ENCODE data around the gene PEDS1.
"Not testable (repeated sequence)": the region's sequence is repeated elsewhere in the genome, so short reads cannot be mapped to it uniquely, and the experiment has no call there.

PEDS1 gene

DNA sequence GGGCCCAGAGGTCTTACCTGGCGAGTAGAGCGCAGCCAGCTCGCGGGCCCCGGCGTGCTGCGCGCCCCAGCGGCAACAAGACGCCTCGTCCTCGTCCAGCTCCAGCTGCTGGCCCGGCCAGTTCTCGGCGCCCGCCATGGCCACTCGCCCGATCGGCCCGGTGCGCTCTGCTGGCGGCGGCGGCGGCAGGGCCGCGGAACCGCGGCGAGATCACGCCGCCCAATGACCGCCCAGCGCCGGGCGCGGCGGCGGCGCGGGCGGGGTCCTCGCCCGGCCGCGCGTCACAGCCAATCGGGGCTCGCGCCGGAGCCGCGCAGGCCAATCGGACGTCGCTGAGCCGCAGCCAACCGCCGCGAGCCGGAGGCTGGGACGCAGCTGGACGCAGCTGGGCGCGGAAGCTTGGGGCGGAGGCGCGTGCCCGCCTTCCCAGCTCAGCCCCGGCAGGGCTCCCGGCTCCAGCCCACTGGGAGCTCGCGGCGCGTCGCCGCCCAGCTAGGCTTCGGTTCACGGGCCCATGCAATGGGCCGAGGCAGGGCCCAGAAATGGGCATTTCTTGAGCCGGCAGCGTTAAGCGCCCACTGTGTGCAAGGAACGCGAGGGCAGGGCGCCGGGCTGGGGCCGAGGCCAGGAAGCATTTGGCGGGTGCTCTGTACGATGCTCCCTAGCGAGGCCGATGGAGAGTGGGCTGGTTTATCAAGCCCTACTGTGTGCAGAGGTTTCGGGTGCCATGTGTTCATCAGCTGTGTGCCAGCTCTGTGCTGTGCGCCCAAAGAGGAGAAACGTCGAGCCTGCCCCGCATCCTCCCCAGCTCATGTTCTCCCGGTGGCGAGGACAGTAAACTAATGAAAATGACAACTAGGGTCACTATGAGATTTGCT lies at the start of gene PEDS1:
PEDS1 (minus strand) TSS at position 224 of the 878 bp plus-strand sequence; CDS start at position 138, 86 bp downstream.
- DNase-seq = peak; percentile 60

DNA sequence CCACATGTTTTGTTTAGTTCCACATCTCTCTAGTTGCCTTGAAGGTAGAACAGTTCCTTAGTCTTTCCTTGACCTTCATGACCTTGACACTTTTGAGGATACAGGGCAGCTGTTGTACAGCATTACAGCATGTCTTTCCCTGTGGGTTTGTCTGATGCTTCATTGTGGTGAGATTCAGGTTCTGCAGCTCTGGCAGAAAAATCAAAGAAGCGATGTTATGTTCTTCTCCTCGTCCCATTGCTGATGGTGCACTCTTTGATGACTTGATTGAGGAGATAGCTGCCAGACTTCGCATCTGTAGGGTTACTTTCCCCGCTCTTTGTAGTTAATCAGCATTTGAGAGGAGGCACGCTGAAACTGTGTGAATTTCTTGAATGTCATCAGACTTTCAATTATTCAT lies 49.2 kb upstream of the PEDS1 start:
- no peak for DNase-seq

DNA sequence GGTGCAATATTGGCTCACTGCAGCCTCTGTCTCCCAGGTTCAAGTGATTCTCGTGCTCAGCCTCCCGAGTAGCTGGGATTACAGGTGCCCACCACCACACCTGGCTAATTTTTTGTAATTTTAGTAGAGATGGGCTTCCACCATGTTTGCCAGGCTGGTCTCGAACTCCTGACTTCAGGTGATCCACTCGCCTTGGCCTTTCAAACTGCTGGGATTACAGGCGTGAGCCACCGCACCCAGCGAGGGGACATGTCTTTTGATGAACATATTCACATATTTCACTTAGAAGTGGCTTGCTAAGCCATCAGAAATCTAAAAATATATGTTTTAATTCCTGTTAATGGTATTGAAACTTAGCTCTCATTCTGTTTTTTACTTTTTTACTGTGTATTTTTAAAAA lies 48.2 kb upstream of the PEDS1 start:
- not testable (repeated sequence) for DNase-seq

DNA sequence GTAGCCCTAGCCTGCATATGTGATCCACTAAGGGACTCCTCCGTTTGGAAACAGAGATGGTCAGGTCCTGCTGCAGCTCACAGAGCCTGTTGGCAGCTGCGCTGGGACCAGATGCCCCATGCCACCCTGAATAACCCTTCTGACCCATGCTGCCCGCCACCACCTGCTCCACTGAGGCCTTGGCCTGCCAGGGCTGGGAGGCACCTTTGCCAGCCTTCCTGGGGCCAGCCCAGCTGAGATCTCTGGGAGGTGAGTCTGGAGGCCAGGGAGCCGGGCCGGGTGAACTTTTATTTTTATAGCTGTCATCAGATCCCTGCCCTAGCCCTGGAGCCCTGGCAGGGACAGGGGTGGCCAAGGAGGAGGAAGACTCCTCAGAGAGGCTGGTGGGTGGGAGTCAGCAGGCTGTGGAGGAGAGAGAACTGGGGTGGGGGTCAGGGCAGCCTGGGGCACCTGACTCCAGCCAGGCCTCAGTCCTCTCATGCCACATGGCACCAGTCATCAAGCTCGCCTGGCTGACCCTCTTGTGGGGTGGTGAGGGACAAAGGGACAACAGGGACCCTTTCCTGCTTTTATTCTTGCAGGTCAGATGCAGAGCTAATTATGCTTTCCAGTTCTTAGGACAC lies 47.1 kb upstream of the PEDS1 start:
- DNase-seq = no peak

DNA sequence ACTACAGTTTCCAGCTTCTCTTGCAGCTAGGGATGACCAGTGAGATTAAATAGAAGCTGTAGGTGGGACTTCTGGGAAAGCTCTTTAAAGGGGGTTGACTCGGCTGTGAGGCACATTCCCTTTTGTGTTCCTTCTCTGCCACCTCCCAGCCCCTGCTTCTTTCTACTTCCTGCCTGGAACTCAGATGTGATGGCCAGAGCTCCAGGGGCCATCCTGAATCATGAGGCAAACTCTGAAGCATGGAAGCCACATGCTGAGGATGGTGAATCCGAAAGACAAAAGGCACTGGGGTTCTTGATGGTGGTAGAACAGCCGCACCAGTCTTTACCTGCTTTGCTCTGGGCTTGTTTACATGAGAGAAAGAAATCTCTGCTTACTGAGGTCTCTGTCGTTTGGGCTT lies 46.2 kb upstream of the PEDS1 start:
- DNase-seq = no peak

DNA sequence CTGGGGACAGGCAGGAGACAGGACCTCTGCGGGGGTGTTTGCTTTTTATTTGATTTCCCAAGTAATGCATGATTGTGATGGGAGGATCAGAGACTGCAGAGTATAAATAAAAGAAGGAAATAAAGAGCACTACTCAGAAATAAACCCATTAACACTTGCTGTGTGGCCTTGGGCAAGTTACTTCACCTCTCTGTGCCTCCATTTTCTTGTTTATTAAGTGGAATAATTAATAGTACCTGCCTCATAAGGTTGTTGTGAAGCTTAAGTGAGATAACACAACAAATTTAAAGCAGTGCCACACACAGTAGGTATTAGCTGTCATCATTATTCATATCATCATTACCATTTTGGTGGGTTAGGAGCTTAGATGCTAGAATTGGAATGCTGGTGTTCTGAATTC lies 45.2 kb upstream of the PEDS1 start:
- DNase-seq = no peak

DNA sequence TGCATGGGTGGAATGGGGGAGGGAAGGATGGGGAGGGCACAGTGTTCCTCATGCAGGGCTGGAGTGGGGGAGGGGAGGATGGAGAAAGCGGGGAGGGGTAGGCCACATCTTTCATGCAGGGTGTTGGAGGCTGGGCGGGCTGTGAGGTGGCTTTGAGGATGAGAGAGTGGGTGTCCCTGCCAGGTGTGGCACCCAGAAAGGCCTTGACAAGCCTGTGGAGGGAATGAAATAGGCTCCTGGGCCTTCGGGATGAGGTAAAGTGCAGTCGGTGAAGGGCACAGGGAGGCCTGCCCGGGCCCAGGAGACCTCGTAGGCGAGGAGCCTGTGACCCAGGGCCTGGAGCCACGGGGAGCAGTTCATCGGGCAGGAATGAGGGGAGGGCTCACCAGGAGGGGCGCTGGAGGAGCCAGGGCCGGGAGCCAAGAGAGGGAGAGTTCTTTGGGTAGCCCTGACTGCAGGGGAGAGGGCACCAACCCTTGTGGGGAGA lies 44.7 kb upstream of the PEDS1 start:
- DNase-seq = no peak

DNA sequence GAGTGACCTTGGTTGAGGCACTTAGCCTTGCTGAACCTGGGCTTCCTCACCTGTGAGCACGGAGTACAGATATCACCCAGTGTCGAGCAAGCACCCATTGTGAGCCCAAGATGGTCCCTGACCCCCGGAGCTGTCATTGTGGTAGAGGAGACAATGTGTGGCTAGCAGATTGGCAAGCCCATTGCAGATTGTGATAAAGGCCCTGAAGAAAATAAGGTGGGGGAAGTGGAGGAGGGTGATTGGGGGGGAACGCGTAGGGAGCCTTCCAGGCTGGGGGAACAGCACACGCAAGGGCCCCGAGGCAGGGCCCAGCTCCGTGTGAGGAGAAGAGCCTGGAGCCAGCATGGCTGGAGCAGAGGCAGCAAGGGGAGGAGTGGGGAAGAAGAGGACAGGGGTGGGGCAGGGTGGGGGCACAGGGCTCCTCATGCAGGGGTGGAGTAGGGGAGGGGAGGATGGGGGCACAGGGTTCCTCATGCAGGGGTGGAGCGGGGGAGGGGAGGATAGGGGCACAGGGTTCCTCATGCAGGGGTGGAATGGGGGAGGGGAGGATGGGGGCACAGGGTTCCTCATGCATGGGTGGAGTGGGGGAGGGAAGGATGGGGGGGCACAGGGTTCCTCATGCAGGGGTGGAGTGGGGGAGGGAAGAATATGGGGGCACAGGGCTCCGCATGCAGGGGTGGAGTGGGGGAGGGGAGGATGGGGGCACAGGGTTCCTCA lies 44.1 kb upstream of the PEDS1 start:
- DNase-seq = no peak

DNA sequence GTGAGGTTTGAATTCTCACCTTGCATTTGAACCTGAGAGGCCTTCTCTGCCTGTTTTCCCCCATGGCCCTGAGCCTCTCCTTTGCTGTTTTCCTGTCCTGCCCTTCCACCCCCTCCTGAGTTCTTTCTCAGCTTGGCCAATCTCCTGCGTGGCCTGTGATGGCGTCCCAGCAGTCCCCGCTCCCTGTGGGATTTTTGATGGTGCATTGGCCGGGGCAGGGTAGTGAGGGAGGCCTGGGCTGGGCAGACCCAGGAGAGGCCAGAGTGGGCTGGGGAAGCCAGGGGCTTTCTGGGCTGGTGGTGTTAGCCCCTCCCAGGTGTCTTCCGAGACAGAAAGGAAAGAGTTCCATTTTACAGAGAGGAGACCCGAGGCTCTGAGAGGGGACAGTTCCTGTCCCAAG lies 43.4 kb upstream of the PEDS1 start:
- no peak for DNase-seq

DNA sequence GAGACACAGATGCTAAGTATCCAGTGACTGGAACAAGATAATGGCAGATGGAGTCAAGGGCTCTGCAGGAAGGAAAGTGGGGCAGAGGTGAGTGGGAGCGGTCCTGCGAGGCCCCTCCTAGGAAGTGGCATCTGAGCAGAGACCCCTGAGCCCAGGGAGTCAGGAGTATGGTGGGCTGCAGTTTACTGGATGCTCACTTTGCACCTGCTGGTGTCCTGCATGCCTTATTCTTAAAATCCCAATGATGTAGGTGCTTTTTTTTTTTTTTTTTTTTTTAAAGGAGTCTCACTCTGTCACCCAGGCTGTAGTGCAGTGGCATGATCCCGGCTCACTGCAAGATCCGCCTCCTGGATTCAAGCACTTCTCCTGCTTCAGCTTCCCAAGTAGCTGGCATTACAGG lies 42.7 kb upstream of the PEDS1 start:
- no peak for DNase-seq

DNA sequence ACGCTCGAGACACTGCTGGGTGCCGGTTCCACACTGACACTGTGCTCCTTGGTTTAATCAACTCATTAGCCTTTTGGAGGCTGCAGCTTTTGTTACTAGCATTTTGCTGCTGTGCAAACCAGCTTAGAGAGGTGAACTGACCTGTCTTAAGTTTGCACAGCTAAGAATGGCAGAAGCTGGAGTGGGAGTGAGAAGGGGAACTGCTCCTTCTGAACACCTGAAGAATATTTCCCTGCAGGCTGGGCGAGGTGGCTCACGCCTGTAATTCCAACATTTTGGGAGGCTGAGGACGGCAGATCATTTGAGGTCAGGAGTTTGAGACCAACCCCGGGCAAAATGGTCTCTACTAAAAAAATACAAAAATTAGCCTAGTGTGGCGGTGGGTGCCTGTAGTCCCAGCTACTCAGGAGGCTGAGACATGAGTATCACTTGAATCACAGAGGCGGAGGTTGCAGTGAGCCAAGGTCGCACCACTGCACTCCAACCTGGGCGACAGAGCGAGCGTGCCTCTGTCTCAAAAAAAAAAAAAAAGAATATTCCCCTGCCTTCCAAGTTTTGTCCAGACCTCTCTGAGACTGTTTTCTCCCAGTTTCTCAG lies 42.1 kb upstream of the PEDS1 start:
- no peak for DNase-seq

DNA sequence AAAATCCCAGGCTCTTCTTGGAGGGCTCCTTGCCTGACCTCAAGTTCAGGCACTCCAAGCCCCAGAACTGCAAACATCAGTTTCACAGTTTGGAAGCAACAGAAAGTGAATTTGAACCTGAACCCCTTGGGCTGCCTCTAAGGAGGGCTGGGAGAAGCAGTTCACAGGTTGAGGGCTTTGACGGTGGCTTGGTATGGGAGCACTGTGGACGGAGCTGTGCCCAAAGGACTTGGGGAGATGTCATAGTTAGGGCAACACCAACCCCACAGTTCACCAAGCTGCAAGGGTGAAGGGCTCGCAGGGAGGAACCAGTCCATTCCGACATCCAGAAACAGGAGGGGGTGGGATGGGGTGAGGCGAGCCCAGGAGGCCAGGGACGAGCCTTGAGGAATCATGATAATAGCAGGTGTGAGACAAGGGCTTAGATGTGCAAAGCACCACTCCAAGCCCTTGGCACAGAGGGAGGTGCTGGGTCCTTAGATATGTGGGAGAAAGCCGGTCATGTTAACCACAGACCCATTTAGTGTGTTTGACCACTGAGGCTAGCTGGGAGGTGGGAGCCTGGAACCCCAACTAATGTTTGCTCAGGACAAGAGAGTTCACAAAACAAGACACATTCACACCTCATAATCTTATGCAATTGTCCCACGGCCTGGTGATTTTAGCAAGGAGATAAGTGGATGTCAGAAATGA lies 41.5 kb upstream of the PEDS1 start:
- no peak for DNase-seq

DNA sequence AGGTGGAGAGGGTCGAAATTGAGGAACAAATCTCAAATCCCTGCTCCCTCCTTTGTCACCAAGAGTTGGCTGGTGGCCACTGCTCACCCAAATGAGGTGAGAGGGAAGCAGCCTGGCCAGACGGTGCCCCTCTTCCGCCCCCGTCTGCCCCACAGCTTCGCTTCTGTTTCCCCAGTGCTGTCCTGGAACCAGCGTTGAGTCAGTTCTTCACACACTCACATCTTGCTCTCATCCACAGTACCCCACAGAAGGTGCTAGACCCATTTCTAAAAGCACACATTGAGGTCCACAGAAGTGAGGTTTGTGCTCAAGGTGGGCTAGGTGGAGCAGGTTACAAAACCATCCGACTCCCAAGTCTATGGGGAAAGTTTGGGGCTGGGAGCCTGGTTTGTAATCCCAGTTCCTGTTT lies 40.9 kb upstream of the PEDS1 start:
- no peak for DNase-seq

DNA sequence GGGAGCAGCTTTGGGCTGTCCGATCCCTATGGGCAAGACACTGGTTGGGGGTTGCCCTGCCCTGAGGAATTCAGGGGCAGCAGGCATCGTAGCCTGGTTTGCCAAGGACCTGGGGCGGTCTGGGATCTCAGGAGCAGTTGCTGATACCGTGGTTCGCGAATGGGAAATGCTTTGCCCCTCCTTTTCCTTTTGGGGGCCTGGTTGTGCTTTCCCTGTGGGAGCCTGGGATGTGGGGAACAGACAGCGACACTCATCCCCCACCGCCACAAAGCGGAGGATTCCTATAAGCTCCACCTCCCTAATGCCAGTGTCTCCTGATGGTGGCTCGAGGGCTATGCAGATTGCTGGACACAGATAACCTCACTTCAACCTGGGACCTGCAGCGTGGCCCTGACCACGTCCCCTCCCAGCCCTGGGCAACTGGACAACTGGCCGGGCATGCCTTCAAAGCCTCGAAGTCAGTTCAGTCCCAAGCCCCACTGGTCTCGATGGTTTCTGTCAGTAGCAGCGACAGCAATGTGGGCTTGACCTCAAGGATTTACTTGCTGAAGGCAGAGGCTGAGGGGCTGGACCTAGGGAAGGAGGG lies 40.4 kb upstream of the PEDS1 start:
- DNase-seq = no peak

DNA sequence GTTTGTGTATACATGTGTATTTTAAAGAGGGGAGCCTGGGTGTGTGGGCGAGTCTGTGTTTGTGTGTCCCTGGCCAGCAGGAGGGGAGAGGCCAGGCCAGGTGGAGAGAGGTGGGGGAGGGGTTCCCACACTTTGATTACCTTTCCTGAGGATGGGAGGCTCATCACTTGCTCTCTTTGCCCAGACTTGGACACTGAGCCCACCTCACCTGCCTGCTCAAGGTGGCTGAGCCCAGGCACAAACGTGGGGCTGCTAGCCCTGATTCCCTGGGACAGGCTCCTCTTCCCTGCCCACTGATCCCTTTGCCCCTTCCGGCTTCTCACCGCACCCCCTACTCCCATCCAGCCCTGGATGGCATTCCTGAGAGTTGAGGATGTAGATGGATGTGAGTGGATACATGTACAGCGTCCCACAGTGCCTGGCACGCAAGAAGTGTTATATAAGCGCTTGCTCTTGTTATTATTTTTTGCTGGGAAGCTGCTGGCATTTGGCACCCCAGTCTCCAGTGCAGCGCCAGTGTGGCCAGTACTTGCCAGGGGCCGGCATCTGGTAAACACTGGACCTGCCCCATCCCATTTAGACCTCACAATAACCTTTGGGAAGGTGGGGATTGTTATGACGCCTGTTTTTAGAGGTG lies 39.8 kb upstream of the PEDS1 start:
- no peak for DNase-seq

DNA sequence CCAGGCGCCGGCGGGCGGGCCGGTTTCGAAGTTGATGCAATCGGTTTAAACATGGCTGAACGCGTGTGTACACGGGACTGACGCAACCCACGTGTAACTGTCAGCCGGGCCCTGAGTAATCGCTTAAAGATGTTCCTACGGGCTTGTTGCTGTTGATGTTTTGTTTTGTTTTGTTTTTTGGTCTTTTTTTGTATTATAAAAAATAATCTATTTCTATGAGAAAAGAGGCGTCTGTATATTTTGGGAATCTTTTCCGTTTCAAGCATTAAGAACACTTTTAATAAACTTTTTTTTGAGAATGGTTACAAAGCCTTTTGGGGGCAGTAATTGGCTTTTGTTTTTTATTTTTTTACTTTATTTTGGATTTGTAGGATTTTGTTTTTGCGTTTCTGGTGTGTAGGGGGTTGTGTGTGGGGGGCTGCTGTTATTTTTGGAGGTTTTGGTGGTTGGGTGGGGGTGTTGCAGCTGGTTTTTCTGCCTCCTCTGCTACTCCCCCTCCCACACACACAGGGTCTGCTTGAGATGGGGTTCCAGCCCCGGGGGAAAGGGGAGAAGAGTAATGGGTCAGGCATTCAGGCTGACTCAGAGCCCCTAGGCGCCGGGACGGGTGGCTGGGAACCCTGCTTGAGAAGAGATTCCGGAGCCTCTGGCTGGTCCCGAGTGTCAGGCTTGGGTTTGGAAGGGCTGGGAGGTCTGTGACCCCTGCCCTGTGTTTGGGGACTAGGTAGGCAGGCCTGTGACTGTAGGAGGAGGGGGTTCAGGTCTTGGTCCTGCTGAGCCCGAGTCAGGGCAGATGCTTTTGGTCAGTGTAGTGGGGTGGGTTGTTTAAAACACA lies 39.1 kb upstream of the PEDS1 start:
- DNase-seq = peak; percentile 37

DNA sequence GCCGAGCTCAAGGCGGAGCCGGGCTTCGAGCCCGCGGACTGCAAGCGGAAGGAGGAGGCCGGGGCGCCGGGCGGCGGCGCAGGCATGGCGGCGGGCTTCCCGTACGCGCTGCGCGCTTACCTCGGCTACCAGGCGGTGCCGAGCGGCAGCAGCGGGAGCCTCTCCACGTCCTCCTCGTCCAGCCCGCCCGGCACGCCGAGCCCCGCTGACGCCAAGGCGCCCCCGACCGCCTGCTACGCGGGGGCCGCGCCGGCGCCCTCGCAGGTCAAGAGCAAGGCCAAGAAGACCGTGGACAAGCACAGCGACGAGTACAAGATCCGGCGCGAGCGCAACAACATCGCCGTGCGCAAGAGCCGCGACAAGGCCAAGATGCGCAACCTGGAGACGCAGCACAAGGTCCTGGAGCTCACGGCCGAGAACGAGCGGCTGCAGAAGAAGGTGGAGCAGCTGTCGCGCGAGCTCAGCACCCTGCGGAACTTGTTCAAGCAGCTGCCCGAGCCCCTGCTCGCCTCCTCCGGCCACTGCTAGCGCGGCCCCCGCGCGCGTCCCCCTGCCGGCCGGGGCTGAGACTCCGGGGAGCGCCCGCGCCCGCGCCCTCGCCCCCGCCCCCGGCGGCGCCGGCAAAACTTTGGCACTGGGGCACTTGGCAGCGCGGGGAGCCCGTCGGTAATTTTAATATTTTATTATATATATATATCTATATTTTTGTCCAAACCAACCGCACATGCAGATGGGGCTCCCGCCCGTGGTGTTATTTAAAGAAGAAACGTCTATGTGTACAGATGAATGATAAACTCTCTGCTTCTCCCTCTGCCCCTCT lies 38.2 kb upstream of the PEDS1 start:
- peak; percentile 28 for DNase-seq

DNA sequence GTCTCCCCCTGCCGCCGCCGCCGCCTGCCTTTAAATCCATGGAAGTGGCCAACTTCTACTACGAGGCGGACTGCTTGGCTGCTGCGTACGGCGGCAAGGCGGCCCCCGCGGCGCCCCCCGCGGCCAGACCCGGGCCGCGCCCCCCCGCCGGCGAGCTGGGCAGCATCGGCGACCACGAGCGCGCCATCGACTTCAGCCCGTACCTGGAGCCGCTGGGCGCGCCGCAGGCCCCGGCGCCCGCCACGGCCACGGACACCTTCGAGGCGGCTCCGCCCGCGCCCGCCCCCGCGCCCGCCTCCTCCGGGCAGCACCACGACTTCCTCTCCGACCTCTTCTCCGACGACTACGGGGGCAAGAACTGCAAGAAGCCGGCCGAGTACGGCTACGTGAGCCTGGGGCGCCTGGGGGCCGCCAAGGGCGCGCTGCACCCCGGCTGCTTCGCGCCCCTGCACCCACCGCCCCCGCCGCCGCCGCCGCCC lies 37.6 kb upstream of the PEDS1 start:
- DNase-seq = peak; percentile 41

DNA sequence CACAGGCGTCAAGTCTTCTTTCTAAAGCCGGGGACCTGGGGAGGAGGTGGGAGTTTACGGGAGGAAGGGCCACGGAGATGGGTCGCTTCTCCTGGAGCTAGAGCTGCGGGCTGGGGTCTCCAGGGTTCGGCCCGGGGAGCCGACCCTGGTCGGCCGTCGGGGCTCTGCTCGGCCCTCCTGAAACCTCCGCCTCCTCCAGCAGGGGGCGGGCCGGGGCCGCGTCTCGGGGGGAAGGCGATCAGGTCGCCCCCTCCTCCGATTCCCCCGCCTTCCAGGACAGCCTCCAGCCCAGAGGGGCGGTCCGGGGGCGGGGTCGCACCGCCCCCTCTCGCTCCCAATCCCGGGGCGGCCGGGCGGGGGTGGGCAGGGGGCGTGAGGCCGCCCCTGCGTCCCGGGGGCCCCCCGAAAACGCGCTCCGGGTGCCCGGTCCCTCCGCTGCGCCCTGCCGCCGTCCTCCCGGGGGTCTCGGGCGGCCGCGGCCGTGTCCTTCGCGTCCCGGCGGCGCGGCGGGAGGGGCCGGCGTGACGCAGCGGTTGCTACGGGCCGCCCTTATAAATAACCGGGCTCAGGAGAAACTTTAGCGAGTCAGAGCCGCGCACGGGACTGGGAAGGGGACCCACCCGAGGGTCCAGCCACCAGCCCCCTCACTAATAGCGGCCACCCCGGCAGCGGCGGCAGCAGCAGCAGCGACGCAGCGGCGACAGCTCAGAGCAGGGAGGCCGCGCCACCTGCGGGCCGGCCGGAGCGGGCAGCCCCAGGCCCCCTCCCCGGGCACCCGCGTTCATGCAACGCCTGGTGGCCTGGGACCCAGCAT lies 36.9 kb upstream of the PEDS1 start, which contains the start of gene CEBPB:
CEBPB (plus strand) TSS at position 580 of the 814 bp plus-strand sequence; CDS start at position 784, 204 bp downstream.
- DNase-seq = peak; percentile 48
